GM12801 (cell line): Measurements from ENCODE around the gene HOXA5.

Experiments used
- TF ChIP-seq, protein P1 (sequence below): IDR thresholded peaks from one replicate; pipeline ENCODE4 v1.5.1; 2011; ENCODE audit warnings: control low read depth; ENCODE audit not compliant: insufficient read length; ENCODE audit errors: extremely low read depth

Gene HOXA5

DNA sequence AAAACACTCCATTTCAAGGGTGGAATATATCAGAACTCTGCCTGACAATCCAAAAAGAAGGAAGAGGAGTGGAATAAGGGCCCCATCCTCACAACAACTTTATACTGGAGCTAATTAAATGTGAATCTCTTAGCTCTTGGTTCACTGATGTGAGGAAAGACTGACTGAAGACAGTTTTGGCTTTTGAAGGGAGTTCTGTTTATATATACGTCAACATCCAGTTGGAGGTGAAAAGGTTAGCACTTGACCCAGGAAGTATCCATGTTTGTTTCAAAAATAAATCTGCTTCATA lies 50.7 kb downstream of the HOXA5 start:
- TF ChIP-seq, protein P1, sequence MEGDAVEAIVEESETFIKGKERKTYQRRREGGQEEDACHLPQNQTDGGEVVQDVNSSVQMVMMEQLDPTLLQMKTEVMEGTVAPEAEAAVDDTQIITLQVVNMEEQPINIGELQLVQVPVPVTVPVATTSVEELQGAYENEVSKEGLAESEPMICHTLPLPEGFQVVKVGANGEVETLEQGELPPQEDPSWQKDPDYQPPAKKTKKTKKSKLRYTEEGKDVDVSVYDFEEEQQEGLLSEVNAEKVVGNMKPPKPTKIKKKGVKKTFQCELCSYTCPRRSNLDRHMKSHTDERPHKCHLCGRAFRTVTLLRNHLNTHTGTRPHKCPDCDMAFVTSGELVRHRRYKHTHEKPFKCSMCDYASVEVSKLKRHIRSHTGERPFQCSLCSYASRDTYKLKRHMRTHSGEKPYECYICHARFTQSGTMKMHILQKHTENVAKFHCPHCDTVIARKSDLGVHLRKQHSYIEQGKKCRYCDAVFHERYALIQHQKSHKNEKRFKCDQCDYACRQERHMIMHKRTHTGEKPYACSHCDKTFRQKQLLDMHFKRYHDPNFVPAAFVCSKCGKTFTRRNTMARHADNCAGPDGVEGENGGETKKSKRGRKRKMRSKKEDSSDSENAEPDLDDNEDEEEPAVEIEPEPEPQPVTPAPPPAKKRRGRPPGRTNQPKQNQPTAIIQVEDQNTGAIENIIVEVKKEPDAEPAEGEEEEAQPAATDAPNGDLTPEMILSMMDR: no peak

DNA sequence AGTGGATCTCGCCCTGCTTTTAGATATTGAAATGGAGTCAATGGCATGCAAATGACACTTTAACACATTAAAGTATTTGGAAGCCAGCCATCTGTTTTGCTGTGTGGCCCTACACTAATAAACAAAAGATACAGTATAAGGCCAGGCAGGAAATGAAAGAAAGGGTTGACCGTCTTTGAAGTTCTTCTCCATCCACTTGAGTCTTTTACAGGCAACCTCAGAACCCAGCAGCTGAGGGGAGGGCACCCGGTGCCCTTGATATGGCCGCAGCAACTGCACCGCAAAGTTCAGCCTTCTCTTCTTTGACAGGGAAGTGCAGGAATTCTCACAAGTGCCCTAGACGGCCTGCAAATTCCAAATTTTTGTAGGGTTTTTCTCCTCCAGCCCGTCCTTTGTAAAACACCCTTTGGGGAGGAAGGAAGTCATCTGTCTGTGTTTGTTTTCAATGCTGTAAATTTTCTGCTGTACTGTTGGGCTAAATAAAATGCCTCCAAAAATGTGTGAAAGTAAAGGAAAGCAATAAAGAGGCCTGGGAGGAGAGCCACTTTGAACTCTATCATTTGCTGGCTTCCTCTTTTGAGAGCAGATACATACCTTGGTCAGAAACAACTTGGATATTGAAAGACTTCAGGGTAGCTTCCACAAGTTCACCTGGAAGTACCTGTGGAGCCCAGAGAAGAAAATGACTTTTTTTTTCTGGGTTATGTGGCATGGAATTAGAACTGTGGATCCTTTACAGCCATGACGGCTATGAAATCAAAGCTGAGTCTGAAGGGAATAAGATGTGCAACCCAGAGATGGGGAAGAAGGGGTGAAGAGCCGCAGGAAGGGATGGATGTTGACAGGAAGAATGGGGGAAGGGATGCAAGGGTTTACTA lies 51.3 kb downstream of the HOXA5 start:
- TF ChIP-seq, protein P1: no peak

DNA sequence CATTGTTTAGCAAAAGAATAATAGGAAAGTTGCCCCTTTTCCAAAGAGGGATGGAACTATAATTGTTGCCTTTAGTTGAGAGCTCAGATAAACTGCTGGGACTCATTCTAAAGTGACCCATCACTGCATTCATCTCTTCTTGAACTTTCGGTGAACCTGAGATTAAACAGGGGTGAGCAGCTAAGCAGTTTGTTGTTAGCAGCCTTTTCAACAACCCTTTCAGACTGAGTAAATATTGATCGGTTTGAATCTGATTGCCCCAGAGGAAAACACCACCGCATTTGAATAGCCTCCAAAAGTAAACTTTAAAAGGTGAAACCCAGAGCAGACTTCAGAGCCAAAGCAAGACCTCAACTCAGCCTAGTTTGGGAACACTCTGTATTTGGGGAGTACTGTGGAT lies 52.4 kb downstream of the HOXA5 start:
- TF ChIP-seq, protein P1: no peak
